Metanephros (tissue), 2 donors: Measurements from ENCODE around the gene SLC13A5. TPM values are rescaled to one million over a fixed set of nuclear protein-coding genes. Genes with fewer than 3 reads are reported as not detected.

Experiments
- small RNA-seq: library from RNA; depleted of rRNA; stranded (forward); fragments of <200 nt; gene quantifications from one replicate; pipeline ENCODE3, GENCODE V24; 2014; ENCODE audit warnings: low replicate concordance
- total RNA-seq: library from RNA; depleted of rRNA; stranded (reverse); fragments of >200 nt; gene quantifications from one replicate; pipeline ENCODE4 v1.2.3, GENCODE V29; 2014

Gene SLC13A5
- total RNA-seq, result 2.0 TPM

DNA sequence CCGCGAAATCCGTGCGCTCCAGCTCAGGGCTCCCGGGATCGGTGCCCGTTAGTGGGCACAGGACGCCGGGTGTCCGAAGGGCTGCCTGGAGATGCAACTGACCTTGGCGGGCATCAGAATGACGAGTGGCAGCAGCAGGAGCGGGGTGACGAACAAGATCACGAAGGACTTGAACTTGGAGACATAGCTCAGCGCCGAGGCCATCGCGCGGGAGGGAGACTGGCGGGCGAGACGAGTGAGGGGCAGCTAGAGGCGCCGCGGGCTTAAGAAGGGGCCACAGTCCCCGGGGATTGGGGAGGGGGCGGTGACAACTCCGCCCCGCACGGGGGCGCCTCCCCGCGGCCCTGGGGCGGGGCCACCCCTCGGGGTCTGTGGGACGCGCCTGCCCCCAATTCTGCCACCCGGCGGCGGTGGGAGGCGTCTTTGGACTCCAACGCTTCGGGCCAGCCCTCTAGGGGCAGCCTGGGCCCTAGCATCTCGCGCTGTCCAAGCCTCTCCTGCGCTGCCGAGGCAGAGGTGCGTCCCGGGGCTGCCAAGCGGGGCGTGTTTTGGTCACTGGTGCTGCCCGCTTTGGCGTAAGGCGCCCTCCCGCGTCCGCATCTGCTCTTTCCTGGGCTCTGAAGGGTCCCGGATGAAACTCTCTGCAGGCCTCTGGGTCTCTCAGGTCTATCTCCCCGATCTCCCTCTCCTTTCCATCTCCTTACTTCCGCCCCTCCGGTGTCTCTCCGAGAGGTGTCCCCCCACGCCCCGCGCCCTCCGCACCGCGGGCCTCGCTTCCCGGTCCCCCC, at the start of gene SLC13A5:
TSS of gene SLC13A5 (minus strand) at position 240 of the 788 bp plus-strand sequence. CDS start at position 204, 36 bp downstream.

DNA sequence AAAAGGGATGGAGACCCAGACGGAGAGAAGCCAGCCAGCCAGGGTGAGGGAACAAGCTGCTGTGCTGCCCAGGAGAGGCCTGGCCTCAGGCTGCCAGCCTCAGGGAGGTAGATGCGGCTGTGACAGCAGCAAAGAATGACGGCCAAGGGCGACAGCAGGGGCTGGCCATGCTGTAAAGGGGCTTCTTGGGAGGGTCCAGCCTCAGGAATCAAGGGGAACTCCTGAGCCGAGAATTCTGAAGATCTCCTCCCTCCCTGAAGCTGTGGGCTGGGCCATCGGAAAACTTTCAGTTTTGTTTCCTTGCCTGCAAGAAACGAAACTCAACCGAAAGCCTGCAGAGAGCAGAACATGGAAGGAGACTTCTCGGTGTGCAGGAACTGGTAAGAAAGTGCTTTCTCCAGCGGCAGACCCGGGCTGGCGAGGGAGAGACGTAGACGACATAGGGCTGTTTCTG, 42.6 kb upstream of the SLC13A5 start, which contains the start of gene XAF1:
TSS of gene XAF1 (plus strand) at position 316 of the 454 bp plus-strand sequence. CDS start at position 349, 33 bp downstream.

DNA sequence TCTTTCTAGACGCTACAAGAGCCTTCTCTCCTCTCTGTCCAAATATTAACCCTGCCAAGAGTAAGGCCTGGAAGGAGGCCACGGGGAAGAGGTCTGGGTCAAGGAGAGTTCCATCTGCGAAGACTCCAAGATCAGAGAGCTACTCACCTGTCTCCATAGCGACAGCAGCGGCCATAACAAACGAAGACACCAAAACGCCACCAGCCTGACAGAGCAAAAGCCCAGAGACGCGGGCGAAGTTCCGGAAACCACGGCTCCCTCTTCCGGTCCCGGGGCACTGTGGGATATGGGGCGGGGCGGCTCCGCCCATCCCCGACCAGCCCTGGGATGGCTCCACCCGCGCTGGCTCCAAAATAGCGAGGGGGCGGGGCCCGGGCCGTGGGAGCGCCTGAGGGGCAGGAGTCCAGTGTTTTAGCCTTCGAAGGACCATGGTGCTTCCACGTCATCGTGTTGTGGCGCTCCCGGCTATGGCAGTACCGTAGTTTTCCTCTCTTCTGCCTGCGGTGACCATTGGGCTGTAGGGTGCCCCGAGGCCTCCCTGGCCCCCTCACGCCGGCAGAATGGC, 61.7 kb downstream of the SLC13A5 start, which contains the start of the genes C17orf100 and MED31:
TSS of gene C17orf100 (plus strand) at position 409 of the 565 bp plus-strand sequence. CDS start at position 561, 152 bp downstream.
TSS of gene MED31 (minus strand) at position 252 of the 565 bp plus-strand sequence. CDS start at position 175, 77 bp downstream.

DNA sequence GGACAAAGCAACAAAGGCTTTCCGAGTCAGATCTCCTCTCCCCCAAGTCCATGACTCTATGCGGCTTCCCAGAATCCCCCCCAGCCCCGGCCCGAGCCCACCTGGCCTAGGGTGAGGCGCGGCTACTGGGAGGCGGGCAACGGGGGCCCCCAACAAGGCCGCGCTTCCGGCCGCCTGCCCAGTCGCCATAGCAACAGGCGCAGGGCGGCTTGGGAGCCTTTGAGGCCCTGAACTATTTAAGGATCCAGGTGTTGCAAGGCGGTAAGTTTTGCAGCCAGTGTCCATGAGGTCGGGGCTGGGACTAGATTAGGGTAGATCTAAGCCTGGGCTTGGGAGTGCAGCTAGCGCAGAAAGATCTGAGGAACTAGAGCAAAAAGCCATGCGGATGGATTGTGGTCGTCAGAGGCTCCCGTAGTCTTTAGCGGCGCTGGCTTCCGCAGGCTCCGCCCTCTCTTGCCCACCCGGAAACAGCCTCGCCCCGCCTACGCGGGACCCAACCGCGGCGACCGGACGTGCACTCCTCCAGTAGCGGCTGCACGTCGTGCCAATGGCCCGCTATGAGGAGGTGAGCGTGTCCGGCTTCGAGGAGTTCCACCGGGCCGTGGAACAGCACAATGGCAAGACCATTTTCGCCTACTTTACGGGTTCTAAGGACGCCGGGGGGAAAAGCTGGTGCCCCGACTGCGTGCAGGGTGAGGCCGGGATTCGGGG, 72.5 kb downstream of the SLC13A5 start, which contains the start of the genes KIAA0753 and TXNDC17:
TSS of gene KIAA0753 (minus strand) at position 176 of the 711 bp plus-strand sequence. CDS start 5,608 bp downstream, outside the sequence.
TSS of gene TXNDC17 (plus strand) at position 525 of the 711 bp plus-strand sequence. CDS start at position 548, 23 bp downstream.

Small RNA genes lying within 50 kb of the gene (small RNA-seq; reads per million reads assigned to genes)
- gene AC004706.2 (not detected), gene MIR4520-1 (not detected)

Other genes starting within 250 kb of the SLC13A5 start
- gene PITPNM3, start 156.8 kb downstream of the SLC13A5 start, total RNA-seq, result 11.7 TPM
- 38.2 TPM for gene KIAA0753, start 72.7 kb downstream of the SLC13A5 start, total RNA-seq
- gene TXNDC17, start 72.3 kb downstream of the SLC13A5 start, total RNA-seq, result 34.2 TPM
- 12.6 TPM for gene MED31, start 61.8 kb downstream of the SLC13A5 start, total RNA-seq
- gene C17orf100, start 61.6 kb downstream of the SLC13A5 start, total RNA-seq, result 1.2 TPM
- 31.2 TPM for gene XAF1, start 42.7 kb upstream of the SLC13A5 start, total RNA-seq
- not detected for gene FBXO39, start 62.8 kb upstream of the SLC13A5 start, total RNA-seq
- gene TEKT1, start 118.4 kb upstream of the SLC13A5 start, total RNA-seq, result 0.70 TPM